DMS79 treated with DMSO at 0.1 percent for 48 hours (cell line): ENCODE results near the gene MREG.
"Not testable (repeated sequence)": the region's sequence is repeated elsewhere in the genome, so short reads cannot be mapped to it uniquely, and the experiment has no call there.

ENCODE experiments used
- DNase-seq: peaks from one replicate; lab custom pipeline; 2025; lab: John Stamatoyannopoulos, UW

The MREG gene

DNA sequence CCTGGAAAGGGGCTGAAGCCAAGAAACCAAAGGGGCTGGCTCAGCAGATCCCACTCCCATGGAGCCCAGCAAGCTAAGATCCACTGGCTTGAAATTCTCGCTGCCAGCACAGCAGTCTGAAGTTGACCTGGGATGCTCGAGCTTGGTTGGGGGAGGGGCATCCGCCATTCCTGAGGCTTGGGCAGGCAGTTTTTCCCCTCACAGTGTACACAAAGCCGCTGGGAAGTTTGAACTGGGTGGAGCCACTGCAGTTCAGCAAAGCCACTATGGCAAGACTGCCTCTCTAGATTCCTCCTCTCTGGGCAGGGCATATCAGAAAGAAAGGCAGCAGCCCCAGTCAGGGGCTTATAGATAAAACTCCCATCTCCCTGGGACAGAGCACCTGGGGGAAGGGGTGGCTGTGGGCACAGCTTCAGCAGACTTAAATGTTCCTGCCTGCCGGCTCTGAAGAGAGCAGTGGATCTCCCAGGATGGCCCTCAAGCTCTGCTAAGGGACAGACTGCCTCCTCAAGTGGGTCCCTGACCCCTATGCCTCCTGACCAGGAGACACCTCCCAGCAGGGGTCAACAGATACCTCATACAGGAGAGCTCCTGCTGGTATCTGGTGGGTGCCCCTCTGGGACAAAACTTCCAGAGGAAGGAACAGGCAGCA is 24.7 kb downstream of the MREG start:
- not testable (repeated sequence) for DNase-seq

- no peak for DNase-seq
Measured at GRCh38 chr2:215985257-215985656, 28.1 kb downstream of the MREG start.

GRCh38 chr2:215984661-215985060 is 28.7 kb downstream of the MREG start:
- no peak for DNase-seq

GRCh38 chr2:215983581-215984351 is 29.6 kb downstream of the MREG start:
- DNase-seq: no peak

DNA sequence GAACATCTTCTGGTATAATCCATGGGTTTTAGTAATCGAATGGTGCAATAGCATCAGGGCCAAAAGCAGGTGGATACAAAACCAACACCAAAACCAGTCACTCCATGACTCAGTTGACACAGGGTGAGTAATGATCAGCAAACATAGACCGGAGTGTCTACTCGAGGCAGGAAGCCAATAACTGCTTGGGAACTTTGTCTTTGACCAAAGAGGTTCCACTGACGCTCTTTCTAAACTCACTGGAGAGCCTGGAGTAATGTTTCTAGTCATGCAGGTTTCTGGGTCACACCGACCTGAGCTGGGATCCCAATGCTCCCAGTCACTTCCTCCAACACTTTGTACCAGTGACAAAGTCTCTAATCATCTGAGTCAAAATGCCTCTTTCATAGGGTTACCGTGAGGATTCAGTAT is 30.9 kb downstream of the MREG start:
- no peak for DNase-seq

- DNase-seq: no peak
Measured at GRCh38 chr2:215981115-215981514, 32.2 kb downstream of the MREG start.

GRCh38 chr2:215979620-215980019 is 33.7 kb downstream of the MREG start:
- DNase-seq: no peak

DNA sequence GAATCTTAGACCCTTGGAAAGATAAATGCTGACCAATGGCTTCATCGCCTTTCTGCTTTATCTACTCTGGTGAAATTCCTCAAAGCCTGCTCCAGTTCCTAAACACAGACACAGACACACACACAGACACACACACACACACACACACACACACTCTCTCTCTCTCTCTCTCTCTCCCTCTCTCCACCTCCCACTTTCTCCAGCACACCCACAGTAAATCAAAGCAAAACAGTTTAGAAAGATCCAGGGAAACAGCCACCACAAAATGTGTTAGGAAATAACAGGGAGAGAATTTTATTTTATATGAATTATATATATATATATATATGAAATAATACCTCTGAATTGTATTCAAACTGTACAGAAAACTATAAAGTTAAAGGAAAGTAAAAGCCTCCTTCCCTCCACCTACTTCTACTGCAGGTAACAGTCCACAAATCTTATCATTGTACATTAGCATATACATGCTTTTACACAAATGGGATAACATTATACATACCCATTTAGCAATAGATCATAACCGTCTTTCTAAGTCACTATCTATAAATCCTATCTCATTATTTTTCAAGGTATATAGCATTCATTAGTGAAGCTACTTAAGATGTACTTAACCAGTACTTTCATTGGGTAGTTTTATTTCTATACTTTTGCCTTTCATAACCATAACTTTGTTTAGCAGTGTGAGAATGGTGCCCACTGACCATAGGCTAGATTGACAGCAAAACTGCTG is 38.5 kb downstream of the MREG start:
- no peak for DNase-seq

DNA sequence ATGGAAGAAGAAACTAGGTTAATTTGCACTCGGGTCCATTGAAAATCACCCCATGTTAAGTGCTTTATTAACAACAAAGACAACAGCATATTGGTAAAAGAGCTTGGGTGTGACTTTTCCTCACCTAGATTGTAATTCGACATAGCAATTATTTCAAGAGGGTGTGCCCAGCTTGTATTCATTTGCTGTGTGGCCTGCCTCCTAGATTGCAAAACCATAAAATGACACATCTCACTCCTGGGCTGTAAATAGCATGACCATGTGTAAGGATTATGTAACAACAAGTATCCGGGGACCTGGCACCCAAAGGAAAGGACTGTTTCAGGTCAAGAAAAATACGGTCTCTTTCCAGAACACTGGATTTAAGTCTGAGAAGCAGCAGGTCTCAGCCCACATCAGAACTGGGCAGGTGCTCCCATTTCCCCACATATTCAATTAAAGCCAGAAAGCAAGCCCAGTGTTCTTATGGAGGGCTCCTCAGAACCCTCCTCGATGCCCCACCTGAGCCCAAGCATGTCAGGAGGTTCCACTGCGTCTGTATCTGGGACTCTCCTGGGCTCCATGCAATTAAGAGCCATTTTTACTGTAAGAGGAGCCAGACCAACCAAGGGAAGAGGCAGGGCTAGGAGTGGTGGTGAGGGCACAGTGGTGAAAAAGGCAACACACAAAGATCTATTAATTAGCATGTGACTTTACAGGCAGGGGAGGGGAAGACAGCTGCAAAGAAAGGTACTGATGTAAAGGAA is 39.2 kb downstream of the MREG start:
- no peak for DNase-seq

DNA sequence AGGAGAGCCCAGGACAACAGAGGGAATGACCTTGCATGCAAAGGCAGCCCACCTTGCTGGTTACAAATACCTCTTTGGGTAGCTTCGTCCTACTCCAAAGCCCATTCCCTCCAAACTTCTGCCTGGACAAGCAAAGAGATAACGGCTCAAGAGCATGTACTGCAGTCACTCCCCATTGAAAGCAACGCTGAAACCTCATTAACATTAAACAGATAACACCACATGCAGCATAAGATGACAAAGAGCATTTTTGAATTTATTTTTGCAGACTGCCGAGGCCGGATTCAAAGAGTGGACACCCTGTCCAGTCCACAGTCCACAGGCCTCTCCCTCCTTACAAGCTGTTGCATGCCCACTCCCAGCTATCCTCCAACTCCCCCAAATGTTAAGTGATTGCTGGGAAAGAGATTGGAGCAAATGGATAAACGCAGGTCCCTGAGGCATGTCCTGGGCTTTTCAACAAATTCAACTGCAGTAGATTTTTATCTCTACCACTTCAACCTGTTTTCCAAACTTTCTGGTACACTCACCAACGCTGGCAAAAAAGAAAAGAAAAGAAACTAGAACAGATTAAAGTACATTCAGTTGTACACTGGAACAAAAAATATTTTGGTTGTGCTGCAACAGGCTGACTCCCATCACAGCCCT is 40.1 kb downstream of the MREG start:
- no peak for DNase-seq

DNA sequence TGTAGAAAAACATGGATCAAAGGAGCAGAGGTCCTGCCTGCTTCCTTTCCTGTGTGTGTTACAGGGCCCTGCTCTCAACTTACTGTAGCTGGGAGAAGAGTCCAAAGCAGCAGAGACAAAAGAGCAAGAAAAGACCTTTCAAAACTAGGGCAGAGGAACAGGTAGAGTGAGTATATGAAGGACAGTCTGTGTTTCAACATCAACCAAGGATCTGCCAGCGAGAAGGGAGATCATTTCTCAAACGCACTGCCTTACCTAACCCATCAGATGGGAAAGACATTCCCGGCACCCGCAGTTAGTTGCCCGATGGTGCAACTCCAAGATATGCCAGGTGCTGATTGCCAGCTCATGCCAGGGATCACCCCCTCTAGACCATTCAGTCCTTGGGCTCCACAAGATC is 41.7 kb downstream of the MREG start:
- DNase-seq: no peak

DNA sequence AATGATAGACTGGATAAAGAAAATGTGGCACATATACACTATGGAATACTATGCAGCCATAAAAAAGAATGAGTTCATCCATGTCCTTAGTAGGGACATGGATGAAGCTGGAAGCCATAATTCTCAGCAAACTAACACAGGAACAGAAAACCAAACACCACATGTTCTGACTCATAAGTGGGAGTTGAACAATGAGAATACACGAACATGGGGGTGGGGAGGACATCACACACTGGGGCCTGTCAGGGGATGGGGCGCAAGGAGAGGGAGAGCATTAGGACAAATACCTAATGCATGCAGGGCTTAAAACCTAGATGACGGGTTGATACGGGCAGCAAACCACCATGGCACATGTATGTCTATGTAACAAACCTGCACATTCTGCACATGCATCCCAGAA is 42.5 kb downstream of the MREG start:
- DNase-seq: not testable (repeated sequence)

GRCh38 chr2:215970425-215970824 is 42.9 kb downstream of the MREG start:
- no peak for DNase-seq

DNA sequence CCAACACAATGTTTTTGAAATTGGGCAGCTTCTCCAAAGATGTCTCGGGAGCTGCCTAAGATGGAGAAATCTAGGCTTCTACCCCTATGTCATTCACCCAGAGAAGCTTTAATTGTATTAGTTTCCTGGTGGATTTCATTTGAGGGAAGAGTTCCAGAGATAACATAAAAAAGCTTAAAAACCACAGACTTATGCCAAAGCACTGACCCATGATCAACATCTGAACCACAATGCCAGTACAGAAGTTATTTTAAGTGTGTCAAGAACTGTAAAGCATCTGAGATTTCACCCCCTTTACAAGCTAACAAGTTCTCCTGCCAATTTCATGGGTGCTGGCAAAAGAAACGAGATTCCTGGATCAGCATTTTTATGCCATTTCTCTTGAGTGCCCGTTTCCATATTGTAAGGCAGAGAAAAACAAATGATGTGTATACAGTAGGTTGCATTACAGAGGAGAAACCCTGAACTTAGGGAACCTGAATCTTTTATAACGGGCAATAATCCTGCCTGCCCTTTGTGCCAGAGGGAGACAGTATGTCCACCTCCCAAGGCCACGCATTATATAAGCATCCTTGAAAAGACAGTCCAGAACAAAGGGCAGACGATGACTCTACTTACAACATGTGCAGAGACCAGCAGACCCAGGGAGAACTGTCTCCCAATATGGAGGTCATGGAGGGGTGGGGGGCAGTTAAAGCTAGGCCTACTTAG is 44.1 kb downstream of the MREG start:
- no peak for DNase-seq

DNA sequence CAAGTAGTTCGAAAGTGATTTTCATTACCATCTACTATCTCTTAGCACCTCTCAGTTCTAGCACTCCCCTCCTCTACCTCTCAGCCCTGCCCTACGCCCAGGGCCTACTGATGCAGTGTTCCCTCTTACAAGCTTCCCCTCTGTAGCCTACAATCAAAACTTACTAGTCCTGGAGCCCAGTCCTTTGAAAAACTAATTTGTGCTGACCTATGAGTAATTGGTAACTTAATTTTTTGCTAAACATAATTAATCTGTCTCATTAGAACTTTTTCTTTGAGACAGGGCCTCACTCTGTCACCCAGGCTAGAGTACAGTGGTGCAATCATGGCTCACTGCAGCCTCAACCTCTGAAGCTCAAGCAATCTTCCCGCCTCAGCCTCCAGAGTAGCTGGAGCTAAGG is 44.9 kb downstream of the MREG start:
- no peak for DNase-seq

- DNase-seq: no peak
Measured at GRCh38 chr2:215967590-215968378, 45.6 kb downstream of the MREG start.

DNA sequence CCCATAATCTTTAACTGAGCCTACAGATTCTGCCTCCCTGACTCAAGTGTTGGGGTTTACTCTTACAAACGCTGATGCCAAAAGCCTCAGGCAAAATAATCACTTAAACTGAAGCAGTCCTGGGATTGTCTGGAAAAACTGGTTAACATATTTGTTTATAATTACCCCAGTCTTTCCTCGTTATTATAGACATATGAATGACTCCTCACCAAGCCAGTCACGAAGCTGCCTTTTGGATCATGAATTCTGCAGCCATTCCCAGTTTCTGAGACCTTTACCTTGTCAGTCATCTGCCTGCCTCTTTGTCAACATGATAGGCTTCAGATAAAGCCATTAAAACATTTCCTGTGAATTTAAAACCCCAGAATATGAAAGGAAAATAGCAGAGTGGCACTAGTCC is 46.4 kb downstream of the MREG start:
- DNase-seq: no peak

- no peak for DNase-seq
Measured at GRCh38 chr2:215966274-215966673, 47.1 kb downstream of the MREG start.

- DNase-seq: no peak
Measured at GRCh38 chr2:215965532-215966165, 47.7 kb downstream of the MREG start.

GRCh38 chr2:215961981-215962380 is 51.4 kb downstream of the MREG start:
- DNase-seq: no peak
